GM19193 (cell line): ENCODE data around the gene PRSS1.

Experiments used
- POLR2A ChIP-seq: IDR thresholded peaks from 4 replicates; pipeline ENCODE4 v1.6.1; 2011; ENCODE audit not compliant: insufficient read depth, insufficient read length; ENCODE audit errors: extremely low read depth

Gene PRSS1

DNA sequence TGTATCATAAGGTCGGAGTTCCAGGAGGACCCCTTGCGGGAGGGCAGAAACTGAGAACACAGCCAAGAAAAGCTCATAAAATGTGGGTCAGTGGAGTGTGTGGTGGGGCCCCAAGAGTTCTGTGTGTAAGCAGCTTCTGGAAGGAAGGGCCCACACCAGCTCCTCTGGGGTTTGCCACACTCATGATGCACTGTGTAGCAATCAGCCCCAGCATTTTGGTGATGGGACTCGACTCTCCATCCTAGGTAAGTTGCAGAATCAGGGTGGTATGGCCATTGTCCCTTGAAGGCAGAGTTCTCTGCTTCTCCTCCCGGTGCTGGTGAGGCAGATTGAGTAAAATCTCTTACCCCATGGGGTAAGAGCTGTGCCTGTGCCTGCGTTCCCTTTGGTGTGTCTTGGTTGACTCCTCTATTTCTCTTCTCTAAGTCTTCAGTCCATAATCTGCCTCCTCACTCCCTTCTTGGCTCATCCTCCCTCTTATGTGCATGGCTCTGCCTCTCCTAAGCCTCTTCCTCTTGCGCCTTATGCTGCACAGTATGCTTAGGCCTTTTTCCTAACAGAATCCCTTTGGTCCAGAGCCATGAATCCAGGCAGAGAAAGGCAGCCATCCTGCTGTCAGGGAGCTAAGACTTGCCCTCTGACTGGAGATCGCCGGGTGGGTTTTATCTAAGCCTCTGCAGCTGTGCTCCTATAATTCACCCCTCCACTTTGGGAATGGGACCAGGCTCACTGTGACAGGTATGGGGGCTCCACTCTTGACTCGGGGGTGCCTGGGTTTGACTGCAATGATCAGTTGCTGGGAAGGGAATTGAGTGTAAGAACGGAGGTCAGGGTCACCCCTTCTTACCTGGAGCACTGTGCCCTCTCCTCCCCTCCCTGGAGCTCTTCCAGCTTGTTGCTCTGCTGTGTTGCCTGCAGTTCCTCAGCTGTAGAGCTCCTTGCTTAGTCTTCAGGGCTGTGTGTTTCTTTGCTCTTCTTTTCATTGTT lies 39.3 kb downstream of the PRSS1 start:
- TF ChIP-seq POLR2A = no peak

DNA sequence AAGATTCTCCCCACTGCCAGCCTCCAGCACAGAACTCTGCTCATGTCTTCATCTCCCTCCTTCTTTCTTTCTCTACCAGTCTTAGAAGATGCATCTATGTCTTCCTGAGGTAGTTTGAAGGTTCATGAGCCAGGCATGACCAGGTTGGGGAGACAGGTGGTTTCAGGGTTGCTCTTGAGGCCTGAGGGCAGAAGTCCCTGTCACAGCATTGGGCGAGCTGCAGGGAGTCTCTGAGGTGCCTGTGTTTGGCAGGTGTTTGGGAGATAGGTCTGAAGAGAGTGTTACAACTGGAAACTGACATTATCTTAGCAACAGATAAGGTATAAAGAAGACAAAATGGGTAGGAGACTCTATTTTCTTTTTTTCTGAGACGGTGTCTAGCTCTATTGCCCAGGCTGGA lies 40.2 kb downstream of the PRSS1 start:
- no peak for TF ChIP-seq POLR2A

- no peak for TF ChIP-seq POLR2A
Measured at GRCh38 chr7:142790056-142790455, 40.8 kb downstream of the PRSS1 start.

GRCh38 chr7:142790555-142790954 lies 41.3 kb downstream of the PRSS1 start:
- no peak for TF ChIP-seq POLR2A

GRCh38 chr7:142791502-142791901 lies 42.2 kb downstream of the PRSS1 start:
- TF ChIP-seq POLR2A = no peak

DNA sequence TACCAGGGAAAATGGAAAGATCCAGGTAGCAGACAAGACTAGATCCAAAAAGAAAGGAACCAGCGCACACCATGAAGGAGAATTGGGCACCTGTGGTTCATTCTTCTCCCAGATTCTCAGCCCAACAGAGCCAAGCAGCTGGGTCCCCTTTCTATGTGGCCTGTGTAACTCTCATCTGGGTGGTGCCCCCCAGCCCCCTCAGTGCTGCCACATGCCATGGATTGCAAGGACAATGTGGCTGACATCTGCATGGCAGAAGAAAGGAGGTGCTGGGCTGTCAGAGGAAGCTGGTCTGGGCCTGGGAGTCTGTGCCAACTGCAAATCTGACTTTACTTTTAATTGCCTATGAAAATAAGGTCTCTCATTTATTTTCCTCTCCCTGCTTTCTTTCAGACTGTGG lies 42.9 kb downstream of the PRSS1 start:
- no peak for TF ChIP-seq POLR2A

GRCh38 chr7:142792593-142792992 lies 43.3 kb downstream of the PRSS1 start:
- no peak for TF ChIP-seq POLR2A

GRCh38 chr7:142793156-142793555 lies 43.9 kb downstream of the PRSS1 start:
- no peak for TF ChIP-seq POLR2A

- TF ChIP-seq POLR2A = no peak
Measured at GRCh38 chr7:142795339-142795863, 46.1 kb downstream of the PRSS1 start.

- no peak for TF ChIP-seq POLR2A
Measured at GRCh38 chr7:142796001-142796500, 46.8 kb downstream of the PRSS1 start.

GRCh38 chr7:142796501-142797390 lies 47.5 kb downstream of the PRSS1 start:
- TF ChIP-seq POLR2A = no peak

- TF ChIP-seq POLR2A = no peak
Measured at GRCh38 chr7:142797391-142798377, 48.4 kb downstream of the PRSS1 start.

- no peak for TF ChIP-seq POLR2A
Measured at GRCh38 chr7:142798451-142799436, 49.5 kb downstream of the PRSS1 start.
